Liver (tissue), 9 donors: ENCODE measurements around the gene RTN3. TPM values are rescaled to one million over a fixed set of nuclear protein-coding genes. Genes with fewer than 3 reads are reported as not detected.
A peak's percentile ranks its signal among the peaks of the same experiment; 100 is the strongest.

ENCODE experiments used
- DNase-seq: peaks from one replicate; pipeline ENCODE4 v3.0.0-alpha.2; 2017; ENCODE audit warnings: low spot score
- H3K27ac ChIP-seq, 2 donors: one replicate each; pipeline ENCODE4 v1.7.0; 2013; ENCODE audit warnings: inconsistent platforms in 2 of 2, low read length in 2 of 2, control low read depth in 1 of 2, low read depth in 1 of 2, mild to moderate bottlenecking in 1 of 2
- H3K27me3 ChIP-seq, 4 donors: one replicate each; pipeline versions ENCODE4 v1.6.1 to v1.7.0; 2013; ENCODE audit warnings: low read length in 3 of 4, inconsistent platforms in 1 of 4, mild to moderate bottlenecking in 1 of 4, moderate library complexity in 1 of 4; ENCODE audit not compliant: control insufficient read depth in 4 of 4, insufficient read depth in 4 of 4
- H3K36me3 ChIP-seq, 4 donors: one replicate each; pipeline versions ENCODE4 v1.6.1 to v1.7.0; 2013; ENCODE audit warnings: low read length in 3 of 4, mild to moderate bottlenecking in 3 of 4, low read depth in 1 of 4, moderate library complexity in 1 of 4; ENCODE audit not compliant: control insufficient read depth in 4 of 4, insufficient read depth in 3 of 4
- H3K4me1 ChIP-seq, 4 donors: one replicate each; pipeline versions ENCODE4 v1.6.1 to v1.7.0; 2013; ENCODE audit warnings: low read length in 3 of 4, mild to moderate bottlenecking in 3 of 4, moderate library complexity in 1 of 4; ENCODE audit not compliant: control insufficient read depth in 4 of 4, insufficient read depth in 4 of 4
- H3K4me3 ChIP-seq, 3 donors: one replicate each; pipeline versions ENCODE4 v1.6.1 to v1.7.0; 2013; ENCODE audit warnings: low read length in 3 of 3, control low read depth in 1 of 3, low read depth in 1 of 3, mild to moderate bottlenecking in 1 of 3
- H3K9ac ChIP-seq, 2 donors: one replicate each; pipeline ENCODE4 v1.7.0; 2013; ENCODE audit warnings: low read length in 2 of 2, mild to moderate bottlenecking in 2 of 2, moderate library complexity in 2 of 2, control low read depth in 1 of 2, low read depth in 1 of 2
- H3K9me3 ChIP-seq, 4 donors: one replicate each; pipeline versions ENCODE4 v1.6.1 to v1.7.0; 2013; ENCODE audit warnings: low read length in 3 of 4; ENCODE audit not compliant: control insufficient read depth in 4 of 4
- ATF3 ChIP-seq: IDR thresholded peaks from 2 replicates; pipeline ENCODE4 v1.6.1; 2016; ENCODE audit warnings: antibody characterized with exemption
- CTCF ChIP-seq: fragments of 150-350 bp; IDR thresholded peaks from 2 replicates; pipeline ENCODE4 v1.5.1; 2017; ENCODE audit warnings: improper control_type of control experiment, low read depth, low read length; ENCODE audit not compliant: missing input control
- FOXA2 ChIP-seq: IDR thresholded peaks from 2 replicates; pipeline ENCODE4 v1.6.1; 2016; ENCODE audit warnings: antibody characterized with exemption
- HNF4G ChIP-seq: IDR thresholded peaks from 2 replicates; pipeline ENCODE4 v1.6.1; 2016; ENCODE audit warnings: antibody characterized with exemption
- JUND ChIP-seq, 2 donors: IDR thresholded peaks; 2 replicates each; pipeline ENCODE4 v1.6.1; 2016; ENCODE audit warnings: antibody characterized with exemption in 2 of 2
- NR2F2 ChIP-seq: IDR thresholded peaks from 2 replicates; pipeline ENCODE4 v1.6.1; 2016; ENCODE audit warnings: antibody characterized with exemption
- RAD21 ChIP-seq, 2 donors: IDR thresholded peaks; 2 replicates each; pipeline ENCODE4 v1.6.1; 2016; ENCODE audit warnings: antibody characterized with exemption in 2 of 2, mild to moderate bottlenecking in 2 of 2
- REST ChIP-seq: IDR thresholded peaks from 2 replicates; pipeline ENCODE4 v1.6.1; 2016; ENCODE audit warnings: antibody characterized with exemption, mild to moderate bottlenecking
- RXRA ChIP-seq, 2 donors: IDR thresholded peaks; 2 replicates each; pipeline ENCODE4 v1.6.1; 2017 to 2018; ENCODE audit warnings: antibody characterized with exemption in 2 of 2, mild to moderate bottlenecking in 1 of 2
- SP1 ChIP-seq: IDR thresholded peaks from 2 replicates; pipeline ENCODE4 v1.6.1; 2018; ENCODE audit warnings: antibody characterized with exemption, mild to moderate bottlenecking
- TAF1 ChIP-seq: conservative IDR thresholded peaks from 2 replicates; pipeline ENCODE4 v1.6.1; 2016; ENCODE audit warnings: antibody characterized with exemption, mild to moderate bottlenecking
- ZBTB33 ChIP-seq: IDR thresholded peaks from 2 replicates; pipeline ENCODE4 v1.6.1; 2016; ENCODE audit warnings: antibody characterized with exemption
- WGBS: extraction: QIAGEN DNeasy Blood & Tissue Kit; methylation state at CpG from one replicate; pipeline ENCODE4 v1.1.7; 2013; 5-methylcytosine and 5-hydroxymethylcytosine counted together
- polyA plus RNA-seq, 2 donors: library from polyadenylated mRNA; stranded (reverse) in 1 of 2; unstranded in 1 of 2; fragments of 200-250 nt in 1 of 2; fragments of >200 nt in 1 of 2; fragmentation: Nextera tagmentation in 1 of 2; extraction: Ambion mirVana in 1 of 2; gene quantifications; one replicate each; pipeline versions ENCODE4 v1.2.1 to v1.2.3, GENCODE V29; 2013 to 2015
- total RNA-seq, 2 donors: library from RNA; depleted of rRNA; stranded (reverse); fragments of >200 nt; gene quantifications; one replicate each; pipeline ENCODE4 v1.2.3, GENCODE V29; 2014
- donor health status: healthy.
- donor health status: healthy.
- donor health status: healthy.
- donor health status: healthy.
- donor health status: healthy.

RTN3 gene
- total and polyA plus RNA-seq, 4 donors: 29.7 to 49.3 (median 31.4) TPM

- Histone ChIP-seq H3K27me3 (no peaks in the 10 kb centered on the region), H3K4me1 (peaks cover 7 to 55% (median 27%) of the 10 kb centered on the region in 4 donors), H3K4me3 (no peak overlapping the region), H3K9ac (no peak overlapping the region), H3K9me3 (no peaks in the 10 kb centered on the region), H3K36me3 (peaks cover 0 to 5% (median 2%) of the 10 kb centered on the region in 4 donors), H3K27ac (no peak overlapping the region)
- no peak for TF ChIP-seq TAF1
- no peak for DNase-seq
- 88% methylated on average over 10 of the region's 10 CpGs for WGBS
Measured at GRCh38 chr11:63761188-63761587, 79.9 kb downstream of the RTN3 start.

GRCh38 chr11:63761931-63762653, 80.8 kb downstream of the RTN3 start:
- Histone ChIP-seq H3K36me3 (peaks cover 0 to 5% (median 2%) of the 10 kb centered on the region in 4 donors), H3K4me3 (peak overlapping the region in 2 of 3 donors; percentile 71 to 74), H3K27ac (peak overlapping the region in 1 of 2 donors; percentile 98), H3K9ac (peak overlapping the region in 1 of 2 donors; percentile 37), H3K4me1 (peaks cover 9 to 58% (median 33%) of the 10 kb centered on the region in 4 donors), H3K9me3 (no peaks in the 10 kb centered on the region), H3K27me3 (no peaks in the 10 kb centered on the region)
- DNase-seq: no peak
- WGBS: 55% methylated on average over 34 of the region's 34 CpGs
- TF ChIP-seq REST (no peak), NR2F2 (no peak), RXRA (IDR thresholded peaks at IDR 0.05) (no peak), ATF3 (no peak), ZBTB33 (no peak), HNF4G (no peak), SP1 (no peak), JUND (IDR thresholded peaks at IDR 0.05) (no peak), FOXA2 (no peak), RAD21 (IDR thresholded peaks at IDR 0.05) (no peak), CTCF (no peak)
